Measurements from ENCODE around the gene TTC23. TPM values are rescaled to one million over a fixed set of nuclear protein-coding genes. Genes with fewer than 3 reads are reported as not detected.
A peak's percentile ranks its signal among the peaks of the same experiment; 100 is the strongest.

TTC23 gene
- total RNA-seq, 2 experiments from 2014 or later = 2.8 to 7.6 TPM

DNA sequence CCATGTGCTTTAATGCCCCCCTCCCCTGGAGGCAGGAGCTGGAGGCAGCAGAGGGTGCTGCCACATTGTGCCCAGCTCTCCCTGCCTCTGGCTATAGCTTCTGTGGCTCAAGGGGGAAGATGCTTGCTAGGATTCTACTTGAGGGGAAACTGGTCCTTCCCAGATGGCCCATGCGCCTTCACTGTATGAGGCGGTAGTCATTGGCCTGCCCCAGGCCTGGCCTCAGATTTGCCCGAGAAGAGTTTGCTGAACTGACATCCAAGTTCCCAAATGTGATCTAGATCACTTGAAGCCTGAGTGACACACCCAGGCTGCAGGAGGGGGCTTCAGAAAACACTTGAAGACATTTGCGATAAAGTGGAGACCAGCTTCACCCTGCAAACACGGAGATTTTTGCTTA, 140.4 kb downstream of the TTC23 start:
- intact Hi-C loops (cut with micrococcal nuclease; ENCODE audit: unreplicated experiment) = no loop called here
- peaks cover 7% of the 10 kb centered on the region for H3K4me1 ChIP-seq (ENCODE audit: insufficient read depth, low read length, poor library complexity, severe bottlenecking)
- TF ChIP-seq, protein P1, sequence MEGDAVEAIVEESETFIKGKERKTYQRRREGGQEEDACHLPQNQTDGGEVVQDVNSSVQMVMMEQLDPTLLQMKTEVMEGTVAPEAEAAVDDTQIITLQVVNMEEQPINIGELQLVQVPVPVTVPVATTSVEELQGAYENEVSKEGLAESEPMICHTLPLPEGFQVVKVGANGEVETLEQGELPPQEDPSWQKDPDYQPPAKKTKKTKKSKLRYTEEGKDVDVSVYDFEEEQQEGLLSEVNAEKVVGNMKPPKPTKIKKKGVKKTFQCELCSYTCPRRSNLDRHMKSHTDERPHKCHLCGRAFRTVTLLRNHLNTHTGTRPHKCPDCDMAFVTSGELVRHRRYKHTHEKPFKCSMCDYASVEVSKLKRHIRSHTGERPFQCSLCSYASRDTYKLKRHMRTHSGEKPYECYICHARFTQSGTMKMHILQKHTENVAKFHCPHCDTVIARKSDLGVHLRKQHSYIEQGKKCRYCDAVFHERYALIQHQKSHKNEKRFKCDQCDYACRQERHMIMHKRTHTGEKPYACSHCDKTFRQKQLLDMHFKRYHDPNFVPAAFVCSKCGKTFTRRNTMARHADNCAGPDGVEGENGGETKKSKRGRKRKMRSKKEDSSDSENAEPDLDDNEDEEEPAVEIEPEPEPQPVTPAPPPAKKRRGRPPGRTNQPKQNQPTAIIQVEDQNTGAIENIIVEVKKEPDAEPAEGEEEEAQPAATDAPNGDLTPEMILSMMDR (conservative IDR thresholded peaks at IDR 0.05; ENCODE audit: low read length) = no peak
- TF ChIP-seq EZH2phosphoT487 (IDR thresholded peaks at IDR 0.05; ENCODE audit: borderline replicate concordance, low read depth, low read length) = no peak
- no peaks in the 10 kb centered on the region for H3K36me3 ChIP-seq (ENCODE audit: insufficient read depth, low read length)
- ChIA-PET POLR2A (interaction anchor here (0.9 kb wide), 1 partner anchor 36 kb away, joined by 5 read pairs; no protein-coding TSS in a partner anchor), CTCF (ENCODE audit: unreplicated experiment) (no interaction called here)
- no peaks in the 10 kb centered on the region for H3K9me2 ChIP-seq (ENCODE audit: insufficient read depth, low read length)
- BruUV-seq (replicated peaks) = no TSS peak
- H3K27ac ChIP-seq (ENCODE audit: low read depth, low read length, poor library complexity, severe bottlenecking) = no peak overlapping the region
- H3K9me3 ChIP-seq (ENCODE audit: low read length) = no peaks in the 10 kb centered on the region
- H3K4me3 ChIP-seq (ENCODE audit: low read depth, low read length, poor library complexity, severe bottlenecking) = no peak overlapping the region
- no peak overlapping the region for H2AFZ ChIP-seq (ENCODE audit: low read length)
- no peak for DNase-seq (ENCODE audit: low spot score)
- no peak overlapping the region for H3K4me2 ChIP-seq (ENCODE audit: low read length)
- H4K20me1 ChIP-seq (ENCODE audit: insufficient read depth, low read length) = no peaks in the 10 kb centered on the region
- no peaks in the 10 kb centered on the region for H3K79me2 ChIP-seq (ENCODE audit: insufficient read depth, low read depth, low read length)

DNA sequence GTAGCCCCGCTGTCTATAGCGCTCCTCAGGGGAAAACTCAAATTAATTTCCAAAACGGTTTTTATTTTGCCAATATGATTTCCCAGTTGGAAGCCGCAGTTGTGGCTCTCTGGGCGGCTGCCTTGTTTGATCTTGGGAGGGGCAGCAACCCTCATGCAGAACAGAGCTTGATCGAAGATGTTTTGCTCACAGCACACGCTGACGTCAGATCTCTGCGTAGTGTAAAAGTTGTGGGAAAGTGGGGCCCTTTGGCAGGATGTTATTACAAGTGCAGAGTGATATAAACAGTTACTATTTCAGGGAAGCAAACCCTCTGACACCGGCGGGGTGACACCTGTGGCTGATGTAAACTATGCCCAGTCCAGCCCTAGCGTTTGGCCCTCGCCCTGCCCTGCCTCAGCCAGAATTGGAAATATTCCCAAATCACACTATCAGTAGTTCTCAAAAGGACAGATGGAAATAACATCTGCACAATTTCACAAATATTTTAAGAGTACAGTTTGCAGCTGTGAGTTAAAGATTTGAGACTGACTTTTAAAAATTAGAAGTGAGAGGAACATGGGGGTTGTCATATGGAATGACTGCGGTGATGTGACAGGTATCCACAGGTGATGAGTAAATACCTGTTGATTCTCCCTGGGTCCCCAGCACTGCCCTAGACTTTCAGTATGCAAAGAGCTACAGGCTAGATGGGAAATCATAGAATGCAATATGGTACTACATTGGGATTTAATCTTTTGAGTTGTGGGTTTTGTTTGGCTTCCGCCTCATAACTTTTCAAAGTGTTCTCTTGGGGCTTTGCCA, 142.8 kb downstream of the TTC23 start:
- BruUV-seq (replicated peaks) = no TSS peak
- no peaks in the 10 kb centered on the region for H3K9me3 ChIP-seq (ENCODE audit: low read length)
- no peak for DNase-seq (ENCODE audit: low spot score)
- peaks cover 7% of the 10 kb centered on the region for H3K4me1 ChIP-seq (ENCODE audit: insufficient read depth, low read length, poor library complexity, severe bottlenecking)
- intact Hi-C loops (cut with micrococcal nuclease; ENCODE audit: unreplicated experiment) = no loop called here
- no peaks in the 10 kb centered on the region for H3K9me2 ChIP-seq (ENCODE audit: insufficient read depth, low read length)
- no peak overlapping the region for H3K4me2 ChIP-seq (ENCODE audit: low read length)
- H2AFZ ChIP-seq (ENCODE audit: low read length) = peak overlapping the region; percentile 86; the same call in 1 of the 2 replicates
- no peaks in the 10 kb centered on the region for H3K79me2 ChIP-seq (ENCODE audit: insufficient read depth, low read depth, low read length)
- H3K4me3 ChIP-seq (ENCODE audit: low read depth, low read length, poor library complexity, severe bottlenecking) = no peak overlapping the region
- TF ChIP-seq, protein P1 (conservative IDR thresholded peaks at IDR 0.05; ENCODE audit: low read length) = no peak
- no peak for TF ChIP-seq EZH2phosphoT487 (IDR thresholded peaks at IDR 0.05; ENCODE audit: borderline replicate concordance, low read depth, low read length)
- H3K27ac ChIP-seq (ENCODE audit: low read depth, low read length, poor library complexity, severe bottlenecking) = no peak overlapping the region
- no peaks in the 10 kb centered on the region for H3K36me3 ChIP-seq (ENCODE audit: insufficient read depth, low read length)
- POLR2A ChIA-PET = interaction anchor here (0.5 kb wide), 1 partner anchor 529 kb away, joined by 9 read pairs; no protein-coding TSS in a partner anchor
- CTCF ChIA-PET (ENCODE audit: unreplicated experiment) = no interaction called here
- no peaks in the 10 kb centered on the region for H4K20me1 ChIP-seq (ENCODE audit: insufficient read depth, low read length)
